ENCODE results near the gene OR52N4. TPM values are rescaled to one million over a fixed set of nuclear protein-coding genes. Genes with fewer than 3 reads are reported as not detected.

Gene OR52N4
- total and polyA plus RNA-seq, 4 donors: 0.26 to 0.41 (median 0.30) TPM

- H3K4me3 ChIP-seq: no peak overlapping the region
- H3K27ac ChIP-seq (ENCODE audit: low read depth in 1 of 2, low read length in 1 of 2): no peak overlapping the region
- ATAC-seq (ENCODE audit: insufficient read depth, low FRiP score) (no peak), DNase-seq (no peak)
- no peak for TF ChIP-seq CTCF (IDR thresholded peaks at IDR 0.05; ENCODE audit: control extremely low read depth, extremely low read depth)
- H3K9ac ChIP-seq (ENCODE audit: insufficient read depth in 1 of 2, low read length in 2 of 2): no peak overlapping the region
- 95 to 97% methylated on average over 1 of the region's 1 CpG for WGBS, 2 donors
- no peaks in the 10 kb centered on the region for H3K27me3 ChIP-seq (ENCODE audit: control insufficient read depth in 3 of 3, insufficient read depth in 3 of 3, low read length in 2 of 3)
- no peaks in the 10 kb centered on the region for H3K9me3 ChIP-seq (ENCODE audit: control insufficient read depth in 4 of 4, insufficient read depth in 3 of 4, low read length in 3 of 4)
- no peaks in the 10 kb centered on the region for H3K36me3 ChIP-seq (ENCODE audit: control insufficient read depth in 4 of 4, insufficient read depth in 4 of 4, low read length in 4 of 4)
- no peaks in the 10 kb centered on the region for H3K4me1 ChIP-seq (ENCODE audit: control insufficient read depth in 5 of 5, insufficient read depth in 5 of 5, low read length in 5 of 5)
Observed at GRCh38 chr11:5727691-5728090, 26.4 kb upstream of the OR52N4 start.

GRCh38 chr11:5736396-5736795 lies 17.6 kb upstream of the OR52N4 start, which contains the start of gene OR56B1:
TSS of gene OR56B1 (plus strand) at chr11:5736448. CDS start at chr11:5736517, 69 bp downstream.
- Histone ChIP-seq H3K9me3 (ENCODE audit: control insufficient read depth in 4 of 4, insufficient read depth in 3 of 4, low read length in 3 of 4) (peaks cover 0 to 2% (median 1%) of the 10 kb centered on the region in 4 donors), H3K4me1 (ENCODE audit: control insufficient read depth in 5 of 5, insufficient read depth in 5 of 5, low read length in 5 of 5) (no peaks in the 10 kb centered on the region), H3K36me3 (ENCODE audit: control insufficient read depth in 4 of 4, insufficient read depth in 4 of 4, low read length in 4 of 4) (no peaks in the 10 kb centered on the region), H3K4me3 (no peak within 1 kb of the TSS), H3K27me3 (ENCODE audit: control insufficient read depth in 3 of 3, insufficient read depth in 3 of 3, low read length in 2 of 3) (no peaks in the 10 kb centered on the region), H3K27ac (ENCODE audit: low read depth in 1 of 2, low read length in 1 of 2) (no peak within 1 kb of the TSS), H3K9ac (ENCODE audit: insufficient read depth in 1 of 2, low read length in 2 of 2) (no peak within 1 kb of the TSS)
- WGBS, 2 donors: 92 to 96% methylated on average over 1 of the region's 1 CpG
- TF ChIP-seq CTCF (IDR thresholded peaks at IDR 0.05; ENCODE audit: control extremely low read depth, extremely low read depth): no peak
- no peak for DNase-seq
- ATAC-seq (ENCODE audit: insufficient read depth, low FRiP score): no peak

- TF ChIP-seq CTCF (IDR thresholded peaks at IDR 0.05; ENCODE audit: control extremely low read depth, extremely low read depth): no peak
- no peaks in the 10 kb centered on the region for H3K4me1 ChIP-seq (ENCODE audit: control insufficient read depth in 5 of 5, insufficient read depth in 5 of 5, low read length in 5 of 5)
- H3K27me3 ChIP-seq (ENCODE audit: control insufficient read depth in 3 of 3, insufficient read depth in 3 of 3, low read length in 2 of 3): no peaks in the 10 kb centered on the region
- peaks cover 0 to 6% (median 1%) of the 10 kb centered on the region in 4 donors for H3K9me3 ChIP-seq (ENCODE audit: control insufficient read depth in 4 of 4, insufficient read depth in 3 of 4, low read length in 3 of 4)
- no peak overlapping the region for H3K27ac ChIP-seq (ENCODE audit: low read depth in 1 of 2, low read length in 1 of 2)
- no peaks in the 10 kb centered on the region for H3K36me3 ChIP-seq (ENCODE audit: control insufficient read depth in 4 of 4, insufficient read depth in 4 of 4, low read length in 4 of 4)
- no peak overlapping the region for H3K4me3 ChIP-seq
- ATAC-seq (ENCODE audit: insufficient read depth, low FRiP score) (no peak), DNase-seq (peak in 1 of 3 donors; percentile 4)
- H3K9ac ChIP-seq (ENCODE audit: insufficient read depth in 1 of 2, low read length in 2 of 2): no peak overlapping the region
Observed at GRCh38 chr11:5737091-5737490, 17.0 kb upstream of the OR52N4 start.
